Activated gamma-delta T cell treated with anti-CD3 and anti-CD28 coated beads, Interleukin-2, amount 50 U/mL, for 16 hours (primary cell): Measurements from ENCODE around the gene SLC25A39.

Source experiments
- DNase-seq: peaks from one replicate; pipeline ENCODE4 v3.0.0-alpha.2; 2020; ENCODE audit warnings: low read depth

The SLC25A39 gene

GRCh38 chr17:44273607-44274006 is 51.0 kb downstream of the SLC25A39 start:
- no peak for DNase-seq

- no peak for DNase-seq
Measured at GRCh38 chr17:44272954-44273353, 51.7 kb downstream of the SLC25A39 start.

- DNase-seq, result no peak
Measured at GRCh38 chr17:44272321-44272951, 52.2 kb downstream of the SLC25A39 start.
